Skin of body (tissue), 2 donors: Measurements from ENCODE around the gene PRKN. TPM values are rescaled to one million over a fixed set of nuclear protein-coding genes. Genes with fewer than 3 reads are reported as not detected.

Source experiments
- DNase-seq: peaks from one replicate; lab custom pipeline; 2025; lab: John Stamatoyannopoulos, UW
- total RNA-seq: library from RNA; depleted of rRNA; stranded (reverse); fragments of >200 nt; gene quantifications from one replicate; pipeline ENCODE4 v1.2.3, GENCODE V29; 2014

Gene PRKN
- total RNA-seq, 1 donor from 2014 or later: 5.2 TPM

DNA sequence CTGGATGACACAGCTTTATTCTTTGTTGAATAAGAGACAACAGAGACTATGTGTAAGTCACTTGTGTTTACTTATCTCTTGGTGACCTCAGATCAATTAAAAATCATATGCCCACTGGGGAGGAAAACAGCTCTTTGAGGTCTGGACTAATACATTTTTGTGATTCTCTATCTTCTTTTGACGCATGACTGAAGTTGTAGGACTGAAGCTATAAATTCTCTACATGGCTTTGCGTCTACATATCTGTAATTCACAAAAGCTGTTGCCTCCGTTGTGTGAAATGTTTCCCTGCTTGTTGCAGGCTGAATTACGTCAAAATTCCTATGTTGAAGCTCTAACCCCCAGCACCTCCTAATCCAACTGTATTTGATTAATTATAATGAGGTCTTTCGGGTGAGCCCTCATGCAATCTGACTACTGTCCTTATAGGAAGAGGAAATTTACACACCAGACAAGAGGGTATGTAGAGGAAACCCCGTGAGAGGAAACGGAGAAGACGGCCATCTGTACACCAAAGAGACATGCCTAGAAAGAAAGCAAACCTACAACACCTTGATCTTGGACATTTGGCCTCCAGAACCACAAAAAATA is 481.6 kb downstream of the PRKN start:
- peak; percentile 60 for DNase-seq

DNA sequence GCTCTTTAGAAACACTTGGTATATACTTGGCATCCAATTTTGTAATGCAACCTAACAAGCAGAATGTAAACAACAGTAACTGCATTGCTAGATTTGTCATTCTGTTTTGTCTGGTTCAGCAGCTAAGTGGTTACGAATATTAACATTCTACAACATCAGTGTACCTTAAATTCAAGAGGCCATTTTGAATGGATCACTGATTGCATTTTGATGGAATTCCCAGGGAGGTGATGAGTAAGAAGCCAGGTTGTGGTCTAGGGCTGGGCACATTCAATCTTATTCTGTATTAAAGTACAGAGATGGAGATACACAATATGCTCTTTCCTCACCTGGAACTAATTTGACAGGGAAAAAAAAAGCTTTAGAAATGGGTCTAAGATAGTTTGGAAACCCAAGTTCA is 483.5 kb downstream of the PRKN start:
- no peak for DNase-seq

DNA sequence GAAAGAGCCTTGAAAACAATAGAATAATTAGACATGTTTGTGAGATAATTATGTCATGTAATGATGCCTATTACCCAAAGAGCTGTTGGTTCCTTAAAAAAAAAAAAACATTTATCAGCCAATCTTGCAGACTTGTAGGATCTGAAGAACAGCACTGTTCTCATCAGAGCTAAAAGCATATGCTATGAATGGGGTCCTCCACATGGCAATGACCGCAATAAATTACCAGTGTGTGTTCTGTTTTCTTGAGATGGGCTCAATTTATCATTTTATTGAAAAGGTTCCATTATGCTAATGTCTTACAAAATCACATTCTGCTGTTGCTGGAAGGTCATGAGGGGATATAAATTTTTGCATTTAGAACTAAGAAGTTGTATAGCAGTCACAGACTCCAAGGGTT is 484.7 kb downstream of the PRKN start:
- no peak for DNase-seq

DNA sequence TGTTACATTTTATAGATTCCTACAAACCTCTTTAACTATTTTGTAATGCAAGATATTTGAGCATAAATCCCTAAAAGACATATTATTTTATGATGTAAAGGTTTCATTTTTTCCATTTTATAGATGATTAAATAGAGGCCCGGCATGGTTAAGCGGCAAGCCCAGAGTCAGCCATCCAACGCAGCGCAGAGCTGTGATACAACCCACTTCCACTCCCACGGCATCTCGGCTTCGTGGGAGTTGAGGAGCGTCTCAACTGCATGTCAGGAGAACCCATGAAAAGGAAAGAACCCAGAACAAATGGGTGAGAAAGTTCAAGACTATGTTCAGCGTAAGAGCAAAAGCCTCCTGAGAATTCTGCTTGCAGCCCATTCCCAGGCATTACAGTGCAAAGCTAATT is 488.2 kb downstream of the PRKN start:
- no peak for DNase-seq

DNA sequence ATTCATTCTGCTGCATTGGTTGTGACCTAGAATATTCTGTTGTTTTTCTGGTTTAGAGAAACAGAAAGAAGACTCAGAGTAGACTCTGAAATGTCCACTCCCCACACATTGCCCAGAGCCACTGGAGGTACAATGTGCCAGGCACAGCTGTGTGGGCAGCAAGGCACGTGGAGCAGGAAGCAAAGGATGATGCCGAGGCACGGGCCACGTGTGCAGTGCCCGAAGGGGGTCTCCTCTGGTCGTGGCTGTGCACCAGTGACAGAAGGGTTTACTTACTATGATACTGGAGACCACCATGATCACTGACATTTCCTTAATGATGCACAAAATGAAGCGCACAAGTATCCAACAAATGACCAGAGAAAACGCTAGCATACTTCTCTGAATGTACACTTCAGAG is 488.9 kb downstream of the PRKN start:
- DNase-seq: no peak

DNA sequence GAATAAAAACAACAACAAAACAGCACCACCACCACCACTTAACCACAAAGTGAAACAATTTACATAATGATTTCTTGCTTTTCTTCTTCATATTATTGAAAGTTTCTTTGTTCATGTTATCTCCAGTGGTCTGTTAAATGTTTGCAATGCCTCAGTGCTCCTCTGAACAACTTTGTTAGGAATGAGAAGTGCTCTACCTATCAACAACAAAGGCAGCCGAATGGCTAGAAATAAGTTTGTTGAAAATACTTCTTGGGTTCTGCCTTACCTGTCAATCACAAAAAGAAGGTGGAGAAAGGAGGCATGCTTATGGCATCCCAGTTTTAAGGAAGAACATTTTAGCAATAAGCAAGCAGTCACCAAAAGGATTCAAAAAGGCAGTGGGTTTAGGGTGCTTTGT is 490.2 kb downstream of the PRKN start:
- DNase-seq: no peak

DNA sequence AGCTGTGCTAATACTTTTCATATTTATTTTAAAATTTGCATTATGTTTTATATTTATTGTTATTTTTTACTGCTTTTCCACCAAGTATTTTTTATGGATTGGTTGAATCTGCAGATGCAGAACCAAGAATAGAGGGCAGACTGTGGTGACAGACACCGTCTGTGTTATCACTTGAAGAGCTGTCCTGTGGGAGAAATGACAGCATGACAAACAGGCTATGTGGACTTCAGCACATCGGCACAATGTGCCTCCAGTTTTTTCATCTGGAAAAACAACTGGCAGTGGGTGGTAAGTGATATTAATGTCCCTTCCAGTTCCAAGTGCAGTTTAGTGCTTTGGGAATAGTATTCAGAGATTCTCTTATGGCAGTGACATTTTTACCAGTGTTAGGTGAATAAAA is 492.9 kb downstream of the PRKN start:
- DNase-seq: no peak

DNA sequence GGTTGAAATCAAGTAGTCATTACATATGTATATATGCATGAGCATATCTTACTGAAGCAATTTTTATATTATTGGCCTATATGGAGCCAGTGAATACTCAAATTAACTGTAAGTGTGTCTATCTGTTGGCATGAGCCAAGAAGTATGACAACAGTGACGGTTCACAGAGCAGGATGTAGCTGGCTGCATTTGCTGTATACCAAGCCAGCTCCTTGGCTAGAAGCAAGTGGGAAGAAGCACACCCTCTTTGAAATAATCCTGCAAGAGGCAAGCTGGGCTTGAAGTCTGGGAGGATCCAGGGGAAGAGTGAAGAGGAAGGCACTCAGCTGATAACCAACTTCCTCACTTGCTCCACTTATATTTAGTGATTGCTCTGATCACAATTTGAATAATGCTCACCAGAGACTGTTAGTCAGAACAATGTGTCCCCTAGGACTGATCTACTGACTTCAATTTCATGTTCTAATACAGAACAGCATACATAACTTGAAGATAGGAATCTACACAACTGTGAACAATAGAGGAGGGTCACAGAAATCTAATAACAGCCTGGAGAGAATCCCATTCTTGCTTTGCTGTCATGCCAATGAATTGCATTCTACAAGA is 497.3 kb downstream of the PRKN start:
- no peak for DNase-seq

DNA sequence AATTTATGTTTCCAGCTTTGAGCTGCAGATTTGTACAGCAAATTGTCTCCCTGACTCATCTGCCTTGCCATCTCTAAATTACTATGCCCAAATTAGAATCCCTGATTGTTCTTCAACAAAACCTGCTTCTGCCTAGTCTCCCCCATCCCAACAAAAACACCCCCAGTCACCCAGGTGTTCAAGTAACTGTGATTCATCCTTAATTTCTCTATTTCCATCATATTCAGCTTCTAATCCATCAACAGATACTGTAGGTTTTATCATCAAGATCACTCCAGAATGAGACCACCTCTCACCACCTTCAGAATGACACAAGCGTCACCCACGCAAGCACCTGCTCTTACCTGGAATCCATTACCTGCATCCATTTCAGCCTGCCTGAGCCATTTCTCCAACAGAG is 498.5 kb downstream of the PRKN start:
- no peak for DNase-seq

DNA sequence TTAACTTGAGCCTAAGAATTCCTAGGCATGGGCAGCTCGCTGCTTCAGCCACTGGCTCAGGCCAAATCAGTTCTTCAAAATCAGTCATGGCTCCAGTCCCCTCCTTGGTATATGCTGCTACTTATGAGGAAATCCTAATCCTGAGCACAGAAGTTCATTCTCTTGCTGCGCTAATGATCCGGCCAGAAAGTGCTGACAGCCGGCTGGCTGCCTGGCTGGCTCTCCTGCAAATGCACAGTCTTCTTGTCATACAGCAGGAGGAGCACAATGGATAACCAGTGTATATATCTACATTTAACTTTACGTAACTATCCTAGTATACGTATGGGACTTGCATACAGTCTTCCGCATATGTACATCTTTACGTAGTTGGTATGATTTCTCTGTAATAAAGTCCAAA is 500.8 kb downstream of the PRKN start:
- DNase-seq: no peak

DNA sequence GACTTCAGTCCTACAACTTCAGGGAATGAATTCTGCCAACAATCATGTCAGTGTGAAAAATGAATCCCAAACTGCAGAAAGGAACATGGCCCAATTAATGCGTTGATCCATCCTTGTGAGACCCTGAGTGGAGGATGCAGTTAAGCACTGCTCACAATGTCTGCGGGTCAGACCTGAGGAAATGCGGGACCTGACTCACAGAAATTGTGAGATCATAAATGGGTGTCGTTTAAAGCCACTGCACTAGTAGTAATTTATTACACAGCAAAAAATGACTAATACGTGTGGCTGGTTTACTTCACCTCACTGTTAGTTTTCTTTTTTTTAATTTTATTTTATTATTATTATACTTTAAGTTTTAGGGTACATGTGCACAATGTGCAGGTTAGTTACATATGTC is 505.0 kb downstream of the PRKN start:
- DNase-seq: no peak

DNA sequence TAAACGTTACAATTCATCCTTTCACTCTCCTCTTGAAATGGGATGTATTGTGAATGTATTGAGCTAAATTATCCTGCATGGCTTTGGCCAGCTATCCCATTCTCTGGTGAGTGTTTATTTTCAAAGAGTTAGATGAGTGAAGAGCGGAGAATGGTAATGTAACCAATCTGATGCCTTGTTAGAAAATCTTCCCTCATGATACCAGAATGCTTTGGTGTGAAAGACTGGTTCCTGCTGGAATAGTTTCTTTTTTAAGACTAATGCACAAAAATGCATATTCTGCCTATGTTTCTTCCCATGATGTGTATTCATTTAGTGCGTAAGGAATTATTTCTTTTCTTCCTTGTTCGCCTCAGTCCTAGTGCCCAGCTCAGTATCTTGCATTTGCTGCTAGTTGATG is 506.7 kb downstream of the PRKN start:
- no peak for DNase-seq

DNA sequence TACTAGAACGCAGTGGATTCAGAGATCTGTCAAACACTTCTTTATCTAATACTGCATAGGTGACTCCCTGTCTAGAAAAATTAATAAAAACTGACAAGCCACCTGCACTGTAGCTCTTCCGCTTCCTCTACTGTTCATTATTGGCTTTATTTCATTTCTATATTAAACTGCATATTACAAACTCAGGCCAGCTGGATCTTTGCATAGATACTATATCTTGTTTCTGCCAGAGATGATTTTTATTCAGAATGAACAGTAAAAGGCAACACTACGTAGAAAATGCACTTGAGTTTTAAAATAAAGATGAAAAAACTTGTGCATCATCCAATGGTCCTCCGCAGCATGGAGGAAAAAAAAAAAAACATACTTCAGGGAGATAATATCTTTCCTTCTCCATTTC is 508.3 kb downstream of the PRKN start:
- DNase-seq: no peak

DNA sequence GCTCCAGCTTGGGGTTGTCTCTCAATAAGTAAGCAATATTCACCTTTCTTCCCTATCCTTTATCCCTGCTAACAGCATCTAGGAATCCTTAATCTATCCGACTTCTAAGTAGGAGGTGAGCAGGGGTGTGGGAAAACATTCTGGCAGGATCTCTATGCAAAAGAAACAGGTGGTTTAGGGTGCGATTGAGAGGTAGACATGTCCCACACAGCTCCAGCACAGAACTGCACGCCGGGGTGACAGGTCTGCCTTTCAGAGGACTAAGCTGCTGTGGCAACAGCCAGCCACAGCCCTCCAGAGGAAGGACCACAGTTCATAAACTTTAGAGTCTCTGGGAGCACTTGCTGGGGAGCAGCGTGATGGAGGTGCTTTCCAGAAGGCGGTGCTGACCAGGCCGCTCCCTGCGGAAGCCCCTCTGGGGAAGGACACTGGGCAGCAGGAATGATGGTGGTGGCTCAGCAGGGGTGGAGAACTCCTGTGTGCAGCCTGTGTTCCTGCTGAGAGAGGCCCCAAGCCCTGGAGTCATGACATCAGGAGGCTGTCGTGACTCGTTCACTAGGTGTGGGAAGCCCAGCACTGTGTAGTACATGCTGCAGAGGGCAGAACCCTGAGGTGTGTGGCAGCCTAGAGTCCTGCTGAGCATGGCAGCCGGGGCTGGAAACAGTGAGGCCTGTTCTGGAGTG is 509.6 kb downstream of the PRKN start:
- DNase-seq: no peak

DNA sequence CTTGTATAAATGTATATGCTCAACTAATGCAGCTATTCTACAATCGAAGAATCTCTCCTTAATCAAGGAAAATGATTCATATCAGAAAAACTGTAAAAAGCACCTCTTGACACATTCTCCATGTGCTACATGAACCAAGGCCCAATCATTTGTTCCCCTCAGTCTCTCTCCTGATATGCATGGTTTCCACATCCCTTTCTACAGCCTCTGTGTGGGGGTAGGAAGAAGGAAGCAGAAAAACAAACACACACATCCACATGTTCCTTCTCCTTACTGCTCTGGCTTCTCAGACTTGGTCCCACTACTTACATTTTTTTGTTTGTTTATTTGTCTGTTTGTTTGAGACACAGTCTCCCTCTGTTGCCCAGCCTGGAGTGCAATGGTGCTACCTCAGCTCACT is 510.5 kb downstream of the PRKN start:
- DNase-seq: no peak

DNA sequence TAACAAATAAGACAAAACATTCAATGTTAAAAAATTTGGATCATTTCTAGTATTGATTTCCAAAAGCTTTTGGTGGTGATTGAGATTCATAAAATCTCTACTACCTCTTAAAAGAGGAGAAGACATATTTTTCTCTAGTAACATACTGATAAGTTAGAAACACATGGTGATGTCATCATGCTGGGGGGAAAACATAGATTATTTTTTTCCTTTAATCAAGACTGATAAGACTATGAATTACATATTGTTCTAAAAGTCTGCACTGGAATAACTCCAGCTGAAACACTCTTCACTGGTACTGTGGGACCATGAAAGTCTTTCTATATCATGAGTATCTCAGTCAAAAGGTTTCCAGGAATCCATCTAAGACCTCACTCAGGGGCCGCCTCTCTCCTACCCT is 515.8 kb downstream of the PRKN start:
- DNase-seq: no peak

DNA sequence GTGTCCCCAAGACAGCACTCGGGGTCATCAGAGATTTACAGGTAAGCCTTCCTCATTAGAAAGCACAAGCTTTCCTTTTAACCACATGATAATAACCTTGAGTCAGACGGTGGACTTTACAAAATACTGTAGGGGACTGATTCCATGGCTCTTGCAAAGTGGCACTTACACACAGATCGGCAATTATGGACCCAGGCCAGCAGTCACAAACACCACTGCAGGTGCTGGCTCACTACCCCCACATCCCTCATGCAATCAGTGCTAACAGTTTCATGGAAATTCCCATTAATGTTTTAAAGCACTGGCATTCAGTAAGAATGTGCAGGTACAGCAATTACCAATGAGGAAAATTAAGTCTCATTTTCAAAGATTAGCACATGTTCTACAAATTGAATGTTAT is 516.5 kb downstream of the PRKN start:
- DNase-seq: no peak

DNA sequence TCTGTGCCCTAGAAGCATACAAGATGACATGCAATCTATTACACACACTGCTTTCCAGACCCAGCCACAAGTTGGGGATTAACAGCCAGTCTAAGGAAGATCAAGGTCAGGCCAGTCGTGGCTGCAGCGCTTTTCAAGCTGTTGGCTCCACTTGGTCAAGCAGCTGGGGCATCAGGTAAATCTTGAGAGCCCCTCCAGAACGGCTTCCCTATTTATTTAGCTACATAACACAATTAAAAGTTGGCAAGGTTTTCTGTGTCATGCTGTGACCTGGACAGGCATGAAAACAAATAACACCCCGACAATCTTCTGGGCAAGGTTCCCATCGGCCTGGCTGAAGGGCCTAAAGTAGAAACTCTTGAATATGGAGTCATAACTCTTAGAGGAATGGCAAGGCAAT is 524.3 kb downstream of the PRKN start:
- DNase-seq: no peak

DNA sequence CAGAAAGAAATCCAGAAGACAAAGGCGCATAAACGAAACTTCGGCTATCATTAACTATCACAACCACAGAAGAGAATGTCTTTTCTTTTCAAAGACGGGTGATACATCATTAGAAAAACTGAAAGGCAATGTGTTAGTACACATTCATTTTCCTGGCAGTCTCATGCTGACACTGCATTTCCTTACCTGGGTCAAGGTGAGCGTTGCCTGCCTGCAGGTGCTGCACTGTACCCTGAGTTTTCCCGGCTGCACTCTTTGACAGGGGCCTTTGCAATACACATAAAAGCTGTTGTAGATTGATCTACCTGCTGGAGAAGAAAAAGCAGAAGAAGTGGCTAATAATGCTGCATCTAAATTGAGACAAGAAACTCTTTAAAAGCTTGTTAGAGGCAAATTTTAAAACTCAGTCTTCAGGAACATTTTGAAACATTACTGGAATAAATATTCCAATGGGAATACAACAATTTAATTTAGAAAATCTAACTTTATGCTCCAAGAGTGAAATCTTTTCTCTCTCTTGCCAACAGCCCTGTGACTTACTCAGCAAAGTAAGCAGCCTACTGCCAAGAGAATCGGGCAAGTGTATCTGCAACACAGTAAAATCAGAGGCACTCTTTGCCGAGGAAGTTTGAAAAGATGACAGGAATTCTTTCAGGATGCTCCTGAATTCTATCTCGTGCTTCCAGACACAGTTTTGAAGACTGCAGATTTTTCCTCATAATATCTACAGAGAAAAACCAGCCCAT is 526.4 kb downstream of the PRKN start:
- DNase-seq: no peak

DNA sequence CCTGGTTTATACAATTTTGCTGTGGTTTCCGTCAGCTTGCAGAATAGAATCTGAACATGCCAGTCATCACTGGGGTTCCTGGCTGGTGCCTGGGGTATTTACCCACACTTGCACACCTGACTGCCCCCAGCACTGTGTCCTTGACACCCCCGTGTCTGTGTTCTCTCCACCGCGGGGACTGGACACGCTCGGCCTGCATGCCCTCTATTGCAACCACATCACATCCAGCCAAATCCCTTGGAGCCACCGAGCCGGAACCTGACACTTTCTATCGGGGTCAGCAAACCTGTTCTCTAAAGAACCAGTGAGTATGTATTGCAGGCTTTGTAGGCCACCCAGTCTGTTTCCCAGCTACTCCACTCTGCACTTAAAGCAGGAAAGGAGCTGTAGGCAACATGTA is 527.5 kb downstream of the PRKN start:
- no peak for DNase-seq

DNA sequence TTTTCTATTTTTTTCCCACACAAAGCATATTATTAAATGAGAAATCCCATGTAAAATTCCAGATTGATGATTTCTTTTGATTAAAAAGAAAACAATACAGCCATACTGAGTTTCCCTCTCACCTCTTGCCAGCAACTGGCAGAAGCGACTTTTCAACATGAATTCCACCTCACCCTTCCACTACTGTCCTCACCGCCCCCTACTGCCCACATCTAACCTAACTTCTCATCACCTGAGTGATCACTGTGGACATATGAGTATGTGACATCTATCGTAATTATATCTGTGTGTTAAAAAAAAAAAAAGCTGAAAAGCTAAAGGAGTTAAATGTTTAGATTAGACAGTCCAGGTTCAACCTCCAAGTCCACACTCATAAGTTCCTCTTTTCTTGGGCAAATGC is 528.6 kb downstream of the PRKN start:
- DNase-seq: no peak

DNA sequence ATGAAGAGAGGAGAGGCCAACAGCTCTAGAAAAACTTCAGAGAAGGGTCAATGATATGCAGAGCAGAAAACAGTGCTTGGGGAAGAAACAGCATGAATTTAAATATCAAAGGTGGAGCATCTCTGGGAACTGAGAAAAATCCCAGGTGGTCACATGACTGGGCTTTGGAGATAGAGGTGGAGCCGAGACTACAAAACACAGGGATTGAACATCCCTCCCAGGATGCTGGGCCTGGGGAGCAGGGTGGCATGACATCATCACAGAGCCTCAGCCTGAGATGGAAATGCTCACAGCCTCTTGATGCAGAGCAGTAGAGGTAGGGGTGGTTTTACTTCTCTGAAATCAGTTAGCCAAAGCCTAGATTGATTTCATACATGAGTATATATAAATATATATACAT is 529.5 kb downstream of the PRKN start:
- DNase-seq: no peak

DNA sequence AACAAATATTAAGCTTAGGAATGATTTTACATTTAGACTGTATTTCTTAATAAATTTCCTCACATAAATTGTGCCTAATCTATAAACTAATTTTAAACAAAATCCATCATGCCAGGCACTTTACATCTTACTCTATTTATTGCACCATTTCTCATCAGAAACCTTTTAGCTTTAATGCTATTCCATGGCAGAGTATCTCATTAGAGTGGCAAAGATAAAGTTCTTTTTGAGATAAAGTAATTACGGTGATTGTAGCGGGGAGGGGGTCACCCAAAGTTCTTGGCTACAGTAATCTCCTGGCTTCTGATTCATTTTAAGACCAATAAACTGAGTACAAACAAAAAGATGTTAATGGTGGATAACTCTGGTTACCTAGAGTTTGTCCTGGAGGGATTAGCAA is 532.1 kb downstream of the PRKN start:
- DNase-seq: no peak
